NCI-H2171 (cell line): ENCODE measurements around the gene PSAP.
A peak's percentile ranks its signal among the peaks of the same experiment; 100 is the strongest.

Source experiments
- DNase-seq: peaks from one replicate; lab custom pipeline; 2025; lab: John Stamatoyannopoulos, UW

The PSAP gene

GRCh38 chr10:71807557-71808510 lies 43.2 kb downstream of the PSAP start:
- DNase-seq: no peak

DNA sequence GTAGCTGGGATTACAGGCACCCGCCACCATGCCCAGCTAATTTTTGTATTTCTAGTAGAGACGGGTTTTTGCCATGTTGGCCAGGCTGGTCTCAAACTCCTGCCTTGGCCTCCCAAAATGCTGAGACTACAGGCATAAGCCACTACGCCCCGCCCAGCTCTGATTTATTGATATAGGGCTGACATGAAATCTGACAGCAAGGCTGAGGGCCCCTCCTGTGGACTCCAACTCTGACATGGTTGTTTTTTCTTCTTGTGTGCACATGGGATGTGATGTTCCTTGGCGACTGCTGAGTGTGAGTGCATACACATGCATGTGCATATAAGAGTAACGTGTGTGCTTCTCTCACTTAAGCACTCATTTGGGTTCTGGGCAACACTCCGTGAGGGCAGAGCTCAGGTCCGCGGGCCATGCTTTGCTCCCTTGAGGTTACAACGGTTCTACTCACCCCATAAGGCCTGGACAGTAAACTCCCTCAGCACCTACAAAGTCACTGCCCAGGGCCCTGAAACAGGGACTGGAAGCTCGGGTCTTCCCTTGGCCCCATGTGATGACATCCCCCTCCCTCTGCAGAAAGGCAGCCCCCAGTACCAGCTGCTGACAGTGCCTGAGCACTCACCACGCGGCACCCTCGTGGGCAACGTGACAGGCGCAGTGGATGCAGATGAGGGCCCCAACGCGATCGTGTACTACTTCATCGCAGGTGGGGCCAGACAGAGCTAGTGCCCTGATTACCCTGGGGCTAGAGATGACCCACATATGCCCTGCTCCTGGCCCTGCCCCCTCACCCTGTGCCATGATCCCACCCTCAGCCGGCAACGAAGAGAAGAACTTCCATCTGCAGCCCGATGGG lies 44.1 kb downstream of the PSAP start:
- no peak for DNase-seq

GRCh38 chr10:71805776-71806703 lies 45.0 kb downstream of the PSAP start:
- no peak for DNase-seq

GRCh38 chr10:71804077-71804476 lies 47.0 kb downstream of the PSAP start:
- peak; percentile 14 for DNase-seq

- DNase-seq: no peak
These were observed 48.1 kb downstream of the PSAP start for GRCh38 chr10:71802715-71803488.

DNA sequence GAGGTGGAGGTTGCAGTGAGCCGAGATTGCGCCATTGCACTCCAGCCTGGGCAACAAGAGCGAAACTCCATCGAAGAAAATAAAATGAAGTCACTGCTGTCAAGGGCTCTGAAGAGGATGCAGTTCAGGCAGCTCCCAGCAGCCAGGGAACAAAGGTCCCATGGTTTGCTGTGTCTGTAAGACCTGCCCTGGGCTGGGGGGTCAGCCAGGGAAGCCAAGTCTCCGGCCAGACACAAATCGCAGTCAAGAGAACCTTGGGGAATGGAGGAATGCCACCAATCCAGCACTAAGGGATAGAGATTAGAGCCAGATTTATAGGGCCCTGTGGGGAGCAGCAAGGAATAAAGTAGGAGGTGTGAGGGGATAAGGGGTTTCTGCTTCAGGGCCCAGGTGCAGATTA lies 48.8 kb downstream of the PSAP start:
- no peak for DNase-seq

GRCh38 chr10:71801361-71801760 lies 49.7 kb downstream of the PSAP start:
- DNase-seq: no peak

DNA sequence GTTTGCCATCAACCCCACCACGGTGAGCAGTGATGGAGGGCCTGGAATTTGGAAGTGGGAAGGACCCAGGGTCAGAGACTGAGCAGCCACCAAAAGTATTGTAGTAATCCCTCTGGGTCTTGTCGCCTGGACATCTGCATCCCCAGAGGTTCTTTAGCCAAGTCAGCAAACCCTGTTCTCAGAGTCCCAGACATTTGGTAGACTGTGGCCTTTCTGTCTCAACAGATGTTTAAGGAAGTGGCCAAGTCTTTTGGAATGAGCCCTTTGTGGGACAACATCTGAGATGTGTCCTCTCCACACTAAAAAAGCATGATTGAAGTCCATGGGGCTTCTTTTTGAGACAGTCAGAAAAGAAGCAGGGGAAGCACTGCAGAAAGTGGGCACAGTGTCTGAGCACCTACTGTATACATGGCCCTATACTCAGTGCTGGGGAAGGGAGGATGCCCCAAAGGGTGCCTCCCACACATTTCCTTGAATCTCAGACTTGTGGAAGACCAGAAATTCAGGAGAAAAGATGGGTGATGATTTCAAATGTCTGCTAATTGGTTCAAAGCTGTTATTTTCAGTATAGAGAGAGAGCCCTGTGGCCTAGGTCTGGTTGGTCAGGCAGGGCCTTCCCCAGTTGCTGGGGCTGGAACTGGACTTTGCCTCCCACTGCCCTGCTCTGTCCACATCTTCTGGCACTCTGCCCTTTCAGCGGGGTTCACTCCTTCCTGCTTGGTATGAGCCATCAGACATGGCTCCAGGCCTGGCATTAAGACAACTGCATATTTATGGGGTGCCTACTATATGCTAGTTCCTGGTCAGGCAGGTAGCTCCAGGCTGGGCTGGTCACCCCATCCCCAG lies 51.2 kb downstream of the PSAP start:
- DNase-seq: no peak

- no peak for DNase-seq
These were observed 51.9 kb downstream of the PSAP start for GRCh38 chr10:71799112-71799511.

GRCh38 chr10:71798308-71798624 lies 52.8 kb downstream of the PSAP start:
- no peak for DNase-seq

DNA sequence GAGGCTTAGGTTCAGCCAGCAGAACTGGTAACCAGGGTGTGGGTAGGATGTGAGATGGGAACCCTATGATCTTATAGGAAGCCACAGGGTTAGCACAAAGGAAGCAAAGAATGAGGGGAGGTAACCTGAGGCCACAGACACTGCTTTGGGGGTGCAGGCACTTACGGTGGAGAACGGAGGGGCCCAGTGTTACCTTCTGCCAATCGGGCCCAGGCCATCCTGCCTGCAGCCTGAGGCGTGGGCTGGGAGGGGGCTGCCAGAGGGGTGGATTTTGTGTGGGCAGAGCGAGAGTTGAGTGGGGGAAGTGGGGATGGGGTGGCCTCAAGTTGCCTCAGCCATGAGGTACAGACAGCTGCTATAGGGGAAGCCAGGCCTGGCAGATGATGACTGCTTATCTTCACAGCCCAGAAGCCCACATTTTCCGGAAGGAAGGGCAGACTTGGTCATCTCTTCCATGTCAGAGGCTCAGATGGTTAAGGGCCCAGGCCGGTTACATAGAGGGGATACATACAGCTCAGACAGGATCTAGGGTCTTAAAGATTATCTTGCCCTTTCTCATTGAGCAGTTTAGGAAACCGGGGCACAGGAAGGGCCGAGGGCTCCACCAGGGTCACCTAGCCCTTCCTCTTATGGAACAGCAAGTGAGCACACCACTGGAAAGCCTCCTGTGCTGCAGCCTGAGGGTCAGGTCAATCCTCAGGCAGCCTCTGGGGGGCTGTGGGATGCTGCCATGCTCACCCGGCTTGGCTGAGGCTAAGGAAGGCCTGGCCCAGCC lies 53.3 kb downstream of the PSAP start:
- no peak for DNase-seq

- no peak for DNase-seq
These were observed 54.2 kb downstream of the PSAP start for GRCh38 chr10:71796749-71797405.

- DNase-seq: no peak
These were observed 55.8 kb downstream of the PSAP start for GRCh38 chr10:71795248-71795647.

- DNase-seq: no peak
These were observed 60.2 kb downstream of the PSAP start for GRCh38 chr10:71790749-71791440.

DNA sequence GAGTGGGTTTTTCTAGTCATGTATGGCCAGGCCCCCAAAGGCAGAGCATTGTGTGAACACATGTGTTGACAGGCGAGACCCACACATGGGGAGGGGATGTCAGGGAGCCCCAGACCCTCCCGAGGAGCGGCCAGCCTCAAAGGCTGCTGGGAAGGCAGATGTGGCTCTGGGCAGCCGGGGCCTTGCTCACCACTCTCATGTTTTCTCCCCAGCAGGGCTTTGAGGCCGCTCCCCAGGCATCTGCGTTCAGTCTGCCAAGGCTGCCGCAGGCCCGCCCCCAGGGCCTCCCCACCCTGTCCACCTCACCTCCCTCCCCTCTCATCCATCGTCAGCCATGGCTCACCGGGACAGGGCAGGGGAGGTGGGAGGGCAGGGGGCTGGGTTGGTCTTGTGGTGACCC lies 61.2 kb downstream of the PSAP start:
- no peak for DNase-seq

- no peak for DNase-seq
These were observed 62.1 kb downstream of the PSAP start for GRCh38 chr10:71788954-71789353.

DNA sequence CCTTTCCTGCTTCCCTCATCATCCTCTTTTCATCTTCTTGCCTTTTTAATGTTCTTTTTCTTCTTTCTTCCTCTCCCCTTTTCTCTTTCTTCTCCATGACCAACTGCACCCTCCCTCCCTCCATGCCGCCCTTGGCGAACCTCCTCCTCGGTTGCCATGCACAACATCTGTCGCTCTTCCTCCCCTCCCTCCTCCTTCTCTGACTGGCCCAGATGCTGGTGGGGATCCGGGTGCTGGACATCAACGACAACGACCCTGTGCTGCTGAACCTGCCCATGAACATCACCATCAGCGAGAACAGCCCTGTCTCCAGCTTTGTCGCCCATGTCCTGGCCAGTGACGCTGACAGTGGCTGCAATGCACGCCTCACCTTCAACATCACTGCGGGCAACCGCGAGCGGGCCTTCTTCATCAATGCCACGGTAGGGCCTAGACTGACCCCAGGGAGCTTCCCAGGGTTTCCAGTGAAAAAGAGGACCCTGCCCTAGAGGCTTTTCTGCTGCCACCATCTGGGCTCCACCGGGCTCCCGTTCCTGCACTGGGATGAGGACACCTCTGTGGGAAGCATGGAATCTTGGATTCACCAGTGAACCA lies 66.3 kb downstream of the PSAP start:
- DNase-seq: no peak
